HCT116 (cell line): ENCODE measurements around the gene KXD1. TPM values are rescaled to one million over a fixed set of nuclear protein-coding genes. Genes with fewer than 3 reads are reported as not detected.

Experiments used
- EGR1 ChIP-seq: IDR thresholded peaks from 2 replicates; pipeline ENCODE4 v1.6.1; 2012; ENCODE audit warnings: low read depth
- ELF1 ChIP-seq: IDR thresholded peaks from 2 replicates; pipeline ENCODE4 v1.6.1; 2012; ENCODE audit warnings: low read depth, borderline replicate concordance
- EZH2 ChIP-seq: fragments of 200-600 bp; sonication (generic); IDR thresholded peaks from 2 replicates; pipeline ENCODE4 v1.6.1; 2017; ENCODE audit warnings: antibody characterized with exemption, mixed run types
- FOSL1 ChIP-seq: IDR thresholded peaks from 2 replicates; pipeline ENCODE4 v1.6.1; 2012; ENCODE audit warnings: low read depth
- JUND ChIP-seq: IDR thresholded peaks from 2 replicates; pipeline ENCODE4 v1.6.1; 2012
- POLR2A ChIP-seq: IDR thresholded peaks from 2 replicates; pipeline ENCODE4 v1.7.0; 2011; ENCODE audit warnings: borderline replicate concordance; ENCODE audit not compliant: insufficient read depth, insufficient read length; ENCODE audit errors: extremely low read depth
- REST ChIP-seq: IDR thresholded peaks from 2 replicates; pipeline ENCODE4 v1.6.1; 2012; ENCODE audit warnings: low read depth
- SIN3A ChIP-seq: IDR thresholded peaks from 2 replicates; pipeline ENCODE4 v1.6.1; 2012; ENCODE audit warnings: low read depth
- SP1 ChIP-seq: IDR thresholded peaks from 2 replicates; pipeline ENCODE4 v1.6.1; 2012; ENCODE audit warnings: low read depth
- total RNA-seq: library from RNA; stranded (reverse); gene quantifications from one replicate; pipeline ENCODE4 v1.2.1, GENCODE V29; 2021; ENCODE audit not compliant: unreplicated experiment
- TF ChIP-seq, protein P1 (sequence below), 3 experiments: fragments of 200-600 bp in 1 of 3; sonication (generic) in 1 of 3; IDR thresholded peaks in 2 of 3; conservative IDR thresholded peaks in 1 of 3; 2 replicates each; pipeline ENCODE4 v1.5.1; 2012 to 2017; ENCODE audit warnings: low read depth in 2 of 3, low read length in 2 of 3, antibody characterized with exemption in 1 of 3, borderline replicate concordance in 1 of 3, control low read depth in 1 of 3, mild to moderate bottlenecking in 1 of 3, mixed read lengths in 1 of 3, mixed run types in 1 of 3, moderate library complexity in 1 of 3; ENCODE audit not compliant: insufficient read depth in 1 of 3

Gene KXD1
- total RNA-seq, 1 experiment from 2014 or later: 139 TPM

DNA sequence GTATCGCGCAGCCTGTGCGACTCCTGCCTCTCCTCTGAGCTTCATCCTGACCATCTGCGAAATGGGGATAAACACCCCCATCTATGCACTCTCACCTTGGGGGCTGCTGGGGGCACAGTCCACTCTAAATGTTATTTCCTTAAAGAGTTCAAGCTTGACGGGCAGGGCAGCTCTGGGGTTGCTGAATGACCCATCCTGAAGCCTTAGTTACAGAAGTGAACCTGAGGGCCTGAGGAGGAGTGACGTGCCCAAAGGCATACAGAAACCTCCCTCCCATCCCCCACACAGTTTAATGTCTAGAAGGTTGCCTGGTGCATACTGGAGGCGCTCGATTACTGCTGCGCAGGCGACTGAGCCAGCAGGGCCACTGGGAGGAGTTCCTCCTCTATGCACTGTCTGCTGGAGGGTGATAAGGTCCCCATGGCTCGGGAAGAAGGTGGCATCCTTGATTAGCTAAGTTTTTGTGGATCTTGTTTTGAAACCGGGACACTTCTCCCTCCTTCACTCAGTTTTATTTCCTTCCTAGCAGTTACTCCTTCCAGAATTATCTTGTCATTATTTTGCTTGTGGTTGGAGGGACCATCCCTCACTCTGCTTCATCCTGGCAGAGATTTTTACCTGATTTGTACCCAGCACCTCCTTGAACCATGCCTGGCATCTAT is 13.7 kb upstream of the KXD1 start (continued):
- TF ChIP-seq, protein P1, sequence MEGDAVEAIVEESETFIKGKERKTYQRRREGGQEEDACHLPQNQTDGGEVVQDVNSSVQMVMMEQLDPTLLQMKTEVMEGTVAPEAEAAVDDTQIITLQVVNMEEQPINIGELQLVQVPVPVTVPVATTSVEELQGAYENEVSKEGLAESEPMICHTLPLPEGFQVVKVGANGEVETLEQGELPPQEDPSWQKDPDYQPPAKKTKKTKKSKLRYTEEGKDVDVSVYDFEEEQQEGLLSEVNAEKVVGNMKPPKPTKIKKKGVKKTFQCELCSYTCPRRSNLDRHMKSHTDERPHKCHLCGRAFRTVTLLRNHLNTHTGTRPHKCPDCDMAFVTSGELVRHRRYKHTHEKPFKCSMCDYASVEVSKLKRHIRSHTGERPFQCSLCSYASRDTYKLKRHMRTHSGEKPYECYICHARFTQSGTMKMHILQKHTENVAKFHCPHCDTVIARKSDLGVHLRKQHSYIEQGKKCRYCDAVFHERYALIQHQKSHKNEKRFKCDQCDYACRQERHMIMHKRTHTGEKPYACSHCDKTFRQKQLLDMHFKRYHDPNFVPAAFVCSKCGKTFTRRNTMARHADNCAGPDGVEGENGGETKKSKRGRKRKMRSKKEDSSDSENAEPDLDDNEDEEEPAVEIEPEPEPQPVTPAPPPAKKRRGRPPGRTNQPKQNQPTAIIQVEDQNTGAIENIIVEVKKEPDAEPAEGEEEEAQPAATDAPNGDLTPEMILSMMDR (IDR thresholded peaks at IDR 0.05 in 2 of 3, conservative IDR thresholded peaks at IDR 0.05 in 1 of 3; ENCODE audit: borderline replicate concordance in 1 of 3, insufficient read depth in 1 of 3, low read depth in 2 of 3, low read length in 2 of 3): peak in 2 of 3 experiments; percentile 20 to 30; a peak in 3 of 6 replicates
- TF ChIP-seq FOSL1 (no peak), JUND (no peak), POLR2A (no peak), SP1 (no peak; the same call in 1 of the 2 replicates), SIN3A (no peak), ELF1 (no peak), EZH2 (no peak), EGR1 (no peak), REST (no peak)
